ENCODE data around the gene LUC7L2.
"Not testable (repeated sequence)": the region's sequence is repeated elsewhere in the genome, so short reads cannot be mapped to it uniquely, and the experiment has no call there.

Gene LUC7L2

GRCh38 chr7:139397192-139397591 lies 37.5 kb downstream of the LUC7L2 start:
- DNase-seq = no peak

DNA sequence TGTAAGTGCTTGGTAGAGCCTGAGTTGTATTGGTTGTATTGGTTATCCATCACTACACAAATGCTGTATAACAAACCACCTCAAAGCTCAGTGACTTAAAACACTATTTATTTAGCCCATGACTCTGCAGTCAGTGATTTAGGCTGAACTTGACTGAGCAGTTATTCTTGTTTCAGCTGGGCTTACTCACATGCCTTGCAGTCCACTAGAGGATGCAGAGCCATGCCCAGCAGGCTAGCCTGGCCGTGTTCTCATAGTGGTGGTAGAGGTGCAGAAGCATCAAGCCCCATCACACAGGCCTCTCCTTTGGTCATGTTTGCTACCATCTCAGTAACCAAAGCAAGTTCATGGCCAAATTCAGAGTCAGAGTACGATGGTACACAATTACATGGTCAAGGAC lies 43.9 kb downstream of the LUC7L2 start:
- DNase-seq = no peak

DNA sequence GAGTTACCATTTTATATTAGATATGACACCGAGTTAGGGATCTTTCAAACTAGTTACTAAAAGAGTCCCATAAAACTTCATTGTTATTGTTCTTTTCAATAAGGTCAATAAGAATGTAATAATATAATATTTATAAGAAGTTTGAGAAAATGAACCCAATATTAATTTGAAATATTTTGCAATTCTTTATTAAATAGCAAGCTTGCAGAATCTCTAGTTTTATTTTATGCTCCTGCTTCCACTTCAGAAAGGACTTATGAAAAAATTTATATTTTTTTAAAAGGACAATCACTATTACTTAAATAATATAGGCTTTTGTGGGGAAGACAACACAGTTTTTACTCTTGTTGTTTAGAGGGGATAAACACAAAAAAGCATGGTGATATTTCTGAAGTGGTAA lies 47.9 kb downstream of the LUC7L2 start:
- DNase-seq = no peak

DNA sequence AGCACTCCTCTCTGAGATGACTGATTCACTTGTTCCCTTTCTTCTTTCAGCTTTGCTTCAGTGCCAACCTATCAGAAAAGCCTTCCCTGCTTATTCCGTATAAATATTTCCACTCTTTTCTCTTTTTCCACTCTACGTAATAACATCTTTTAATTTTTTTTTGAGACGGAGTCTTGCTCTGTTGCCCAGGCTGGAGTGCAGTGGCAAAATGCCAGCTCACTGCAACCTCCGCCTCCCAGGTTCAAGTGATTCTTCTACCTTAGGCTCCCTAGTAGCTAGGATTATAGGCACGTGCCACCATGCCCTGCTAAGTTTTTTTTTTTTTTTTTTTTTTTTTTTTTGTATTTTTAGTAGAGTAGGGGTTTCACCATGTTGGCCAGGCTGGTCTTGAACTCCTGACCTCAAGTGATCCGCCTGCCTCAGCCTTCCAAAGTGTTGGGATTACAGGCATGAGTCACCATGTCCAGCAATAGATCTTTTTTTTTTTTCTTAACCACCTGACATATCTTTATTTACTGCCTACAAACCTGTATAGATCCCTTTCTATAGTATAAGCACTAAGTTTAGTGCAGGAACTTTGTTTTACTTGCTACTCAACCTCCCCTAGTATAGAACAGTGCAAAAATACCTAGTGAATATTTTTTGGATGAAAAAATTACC lies 55.2 kb downstream of the LUC7L2 start:
- DNase-seq = not testable (repeated sequence)

- no peak for DNase-seq
Measured at GRCh38 chr7:139416405-139416804, 56.7 kb downstream of the LUC7L2 start.

DNA sequence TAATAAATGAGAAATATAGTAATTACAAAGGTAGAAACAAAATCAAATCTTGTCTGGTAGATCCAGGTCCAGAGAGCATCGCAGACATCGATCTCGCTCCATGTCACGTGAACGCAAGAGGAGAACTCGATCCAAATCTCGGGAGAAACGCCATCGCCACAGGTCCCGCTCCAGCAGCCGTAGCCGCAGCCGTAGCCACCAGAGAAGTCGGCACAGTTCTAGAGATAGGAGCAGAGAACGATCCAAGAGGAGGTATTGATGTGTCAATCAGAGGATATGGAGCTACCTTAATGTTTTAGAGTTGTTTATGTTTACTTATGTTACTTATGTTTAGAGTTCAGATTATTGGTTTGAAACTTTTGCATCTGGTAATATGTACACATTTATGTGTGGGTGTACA lies 57.8 kb downstream of the LUC7L2 start:
- no peak for DNase-seq

GRCh38 chr7:139421123-139421522 lies 61.4 kb downstream of the LUC7L2 start:
- no peak for DNase-seq

GRCh38 chr7:139422126-139422525 lies 62.4 kb downstream of the LUC7L2 start:
- no peak for DNase-seq

DNA sequence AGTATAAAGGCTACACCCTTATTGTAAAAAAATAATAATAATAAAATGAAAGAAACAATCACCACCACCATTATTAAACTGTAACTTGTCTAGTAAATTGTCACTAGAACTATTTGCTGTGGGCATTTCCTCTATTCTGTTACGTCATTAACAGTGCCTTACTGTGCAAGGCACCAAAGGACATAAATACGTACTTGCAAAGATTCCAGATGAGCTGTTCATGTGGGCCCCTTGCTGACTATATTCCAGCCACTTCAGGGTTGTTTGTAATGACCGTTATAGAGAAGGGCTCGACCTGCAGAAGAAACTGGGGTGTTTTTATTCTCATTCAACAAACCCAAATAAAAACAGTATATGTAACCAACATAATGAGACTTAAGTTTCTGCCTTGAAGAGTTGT lies 63.4 kb downstream of the LUC7L2 start:
- no peak for DNase-seq

GRCh38 chr7:139424004-139424403 lies 64.3 kb downstream of the LUC7L2 start:
- DNase-seq = no peak

GRCh38 chr7:139425701-139426100 lies 66.0 kb downstream of the LUC7L2 start:
- DNase-seq = not testable (repeated sequence)

DNA sequence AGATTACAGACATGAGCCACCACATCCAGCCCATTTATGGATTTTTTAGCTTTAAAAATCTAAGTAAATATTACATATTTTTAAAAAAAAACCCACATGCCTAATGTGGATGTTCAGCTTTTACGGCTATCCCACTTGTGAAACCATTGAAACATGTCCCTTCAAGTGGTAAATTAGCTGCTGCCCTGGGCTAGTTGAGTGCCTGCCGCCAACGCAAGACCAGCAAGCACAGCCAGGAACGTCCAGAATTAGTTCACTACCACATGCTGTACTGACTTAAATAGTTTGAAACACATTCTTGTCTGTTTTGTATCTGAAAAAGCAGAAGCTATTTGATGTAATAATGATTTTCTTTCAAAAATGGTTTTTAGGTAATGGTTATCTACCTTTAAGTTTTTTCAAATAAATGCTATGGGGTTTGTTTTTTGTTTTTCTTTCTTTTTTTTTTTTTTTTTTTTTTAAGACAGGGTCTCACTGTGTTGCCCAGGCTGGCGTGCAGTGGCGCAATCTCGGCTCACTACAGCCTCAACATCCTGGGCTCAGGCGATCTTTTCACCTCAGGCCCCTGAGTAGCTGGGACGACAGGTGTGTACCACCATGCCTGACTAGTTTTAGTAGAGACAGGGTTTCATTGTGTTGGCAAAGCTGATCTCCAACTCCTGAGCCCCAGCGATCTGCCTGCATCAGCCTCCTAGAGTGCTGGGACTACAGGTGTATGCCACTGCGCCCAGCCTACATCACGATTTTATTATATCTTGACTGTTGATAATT lies 66.7 kb downstream of the LUC7L2 start:
- no peak for DNase-seq

GRCh38 chr7:139427029-139427420 lies 67.3 kb downstream of the LUC7L2 start:
- no peak for DNase-seq

GRCh38 chr7:139427788-139428187 lies 68.1 kb downstream of the LUC7L2 start:
- DNase-seq = no peak

- not testable (repeated sequence) for DNase-seq
Measured at GRCh38 chr7:139429735-139430134, 70.0 kb downstream of the LUC7L2 start.

GRCh38 chr7:139430443-139430842 lies 70.7 kb downstream of the LUC7L2 start:
- DNase-seq = no peak

- no peak for DNase-seq
Measured at GRCh38 chr7:139431010-139431409, 71.3 kb downstream of the LUC7L2 start.

DNA sequence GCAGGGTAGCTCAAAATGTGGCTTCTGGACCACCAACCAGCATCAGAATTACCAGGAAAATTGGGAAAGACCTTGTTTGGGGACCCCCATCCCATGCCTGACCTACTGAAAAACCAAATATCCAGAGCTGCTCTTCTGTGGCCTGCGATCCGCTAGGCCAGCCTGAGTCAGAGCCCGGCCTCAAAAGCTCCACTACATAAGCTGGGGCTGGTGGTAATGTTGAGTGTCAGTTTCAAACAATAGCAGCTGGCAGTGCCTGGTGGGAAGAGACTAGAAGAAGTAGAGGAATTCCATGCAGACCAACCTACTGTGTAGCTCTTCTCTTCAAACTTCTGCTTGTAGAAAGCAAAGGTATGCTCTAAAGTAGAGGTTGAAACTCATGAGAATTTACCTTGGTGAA lies 71.8 kb downstream of the LUC7L2 start:
- no peak for DNase-seq

DNA sequence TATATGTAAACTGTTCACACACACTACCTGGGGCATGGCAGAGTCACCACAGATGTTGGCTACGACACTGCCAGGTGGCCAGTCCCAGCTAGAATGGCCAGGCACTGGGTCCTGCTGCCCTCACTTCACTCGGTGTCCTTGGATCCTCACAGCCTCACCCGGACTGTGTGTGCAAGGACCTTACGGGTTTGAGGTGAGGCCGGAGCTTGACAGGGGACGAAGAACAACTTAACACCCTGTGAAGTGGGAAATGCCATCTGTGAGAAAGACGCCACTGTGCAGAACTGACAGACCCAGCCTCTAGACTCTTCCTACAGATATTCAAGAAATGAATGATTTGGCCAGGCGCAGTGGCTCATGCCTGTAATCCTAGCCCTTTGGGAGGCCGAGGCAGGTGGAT lies 77.1 kb downstream of the LUC7L2 start:
- DNase-seq = no peak

GRCh38 chr7:139439375-139439774 lies 79.7 kb downstream of the LUC7L2 start:
- DNase-seq = no peak

GRCh38 chr7:139441961-139442360 lies 82.3 kb downstream of the LUC7L2 start:
- no peak for DNase-seq

DNA sequence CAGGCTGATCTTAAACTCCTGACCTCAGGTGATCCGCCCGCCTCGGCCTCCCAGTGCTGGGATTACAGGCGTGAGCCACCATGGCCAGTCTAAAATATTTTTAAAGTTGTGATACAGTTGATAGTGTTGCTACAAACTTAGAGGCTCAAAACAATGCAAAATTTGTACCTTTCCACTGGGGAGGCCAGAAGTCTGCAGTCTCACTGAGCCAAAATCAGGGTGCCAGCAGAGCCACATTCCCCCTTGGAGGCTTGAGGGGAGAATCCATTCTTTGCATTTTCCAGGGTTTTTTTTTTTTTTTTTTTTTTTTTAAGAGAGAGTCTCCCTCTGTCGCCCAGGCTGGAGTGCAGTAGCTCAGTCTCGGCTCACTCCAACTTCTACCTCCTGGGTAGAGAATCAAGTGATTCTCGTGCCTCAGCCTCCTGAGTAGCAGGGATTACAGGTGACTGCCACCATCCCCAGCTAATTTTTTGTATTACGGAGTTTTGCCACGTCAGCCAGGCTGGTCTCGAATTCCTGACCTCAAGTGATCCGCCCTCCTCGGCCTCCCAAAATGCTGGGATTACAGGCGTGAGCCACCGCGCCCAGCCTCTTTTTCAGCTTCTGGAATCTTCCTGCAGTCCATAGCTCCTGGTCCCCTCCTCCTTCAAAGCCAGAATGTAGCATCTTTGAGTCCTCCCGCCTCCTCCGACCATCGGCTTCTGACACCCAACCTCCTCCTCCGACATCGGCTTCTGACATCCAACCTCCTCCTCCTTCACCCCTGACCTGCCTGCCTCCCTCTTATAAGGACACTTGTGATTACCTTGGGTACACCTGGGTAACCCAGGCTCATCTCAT lies 86.6 kb downstream of the LUC7L2 start:
- DNase-seq = no peak

- no peak for DNase-seq
Measured at GRCh38 chr7:139450851-139451250, 91.2 kb downstream of the LUC7L2 start.

DNA sequence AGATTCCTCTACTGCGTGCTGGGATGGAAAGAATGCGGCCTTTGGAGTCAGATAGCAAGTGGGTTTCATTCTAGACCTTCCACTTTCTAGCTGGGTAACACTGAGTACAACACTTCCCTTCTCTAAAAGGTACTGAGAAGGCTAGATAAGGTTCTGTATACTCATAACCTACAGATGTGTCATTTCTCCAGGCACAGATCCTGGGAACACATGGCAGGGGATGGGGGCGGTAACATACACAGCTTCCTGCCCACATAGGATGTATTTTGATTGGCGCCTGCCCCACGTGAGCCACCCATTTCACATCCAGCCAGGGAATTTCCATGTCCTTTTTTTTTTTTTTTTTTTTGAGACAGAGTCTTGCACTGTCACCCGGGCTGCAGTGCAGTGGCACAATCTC lies 91.9 kb downstream of the LUC7L2 start:
- DNase-seq = no peak

All from CD4-positive, alpha-beta T cell treated with Interferon alpha-2 for 1 hour (primary cell).